K562 (cell line): ENCODE data around the gene WFDC12. TPM values are rescaled to one million over a fixed set of nuclear protein-coding genes. Genes with fewer than 3 reads are reported as not detected.

Experiments
- ATAC-seq: fragments of 200-7000 bp; cut with Tn5 transposase; 3 replicates; pipeline ENCODE4 v1.9.1; 2020; ENCODE audit warnings: moderate library complexity
- BruUV-seq: library from RNA; stranded (reverse); fragments of 400-500 nt; replicated peaks from 2 replicates; lab custom pipeline; 2021; lab: Mats Ljungman, UMichigan
- CTCF ChIA-PET: fragments of 300-600 bp; formaldehyde crosslinking; extraction: SDS; loops from one replicate; lab custom pipeline; 2021; ENCODE audit warnings: low intra/inter-chr PET ratio; lab: Yijun Ruan, JAX
- POLR2A ChIA-PET: fragments of 300-600, 350-650 bp; sonication (Branson Sonifier 250); formaldehyde crosslinking; extraction: SDS; loops from one replicate; lab custom pipeline; 2021; ENCODE audit warnings: antibody characterized with exemption, inconsistent platforms; lab: Yijun Ruan, JAX
- DNase-seq, 4 experiments: peaks; one replicate each; pipeline versions ENCODE4 v3.0.0 to v3.0.0-alpha.2; 2011 to 2018; ENCODE audit warnings: low spot score in 3 of 4, mixed read lengths in 3 of 4; ENCODE audit errors: extremely low read depth in 1 of 4
- FAIRE-seq: peaks from 2 replicates; lab custom pipeline; 2011; peaks lifted over from hg19 to GRCh38; lab: Jason Lieb, UNC
- H2AFZ ChIP-seq: 2 replicates; pipeline ENCODE4 v1.6.0; 2011; ENCODE audit warnings: low read depth, low read length, control low read depth, inconsistent platforms
- H3K27ac ChIP-seq: fragments of 200-600 bp; 3 replicates; pipeline ENCODE4 v1.8.0; 2011; ENCODE audit warnings: low read depth, mild to moderate bottlenecking, control low read depth, inconsistent platforms, low read length, moderate library complexity, mixed read lengths; ENCODE audit errors: extremely low read depth
- H3K27me3 ChIP-seq, 2 experiments: fragments of 300-600 bp in 1 of 2; 2 replicates in 1 of 2; 3 replicates in 1 of 2; pipeline versions ENCODE4 v1.6.0 to v1.8.0; 2011; ENCODE audit warnings: inconsistent platforms in 2 of 2, low read length in 2 of 2, mild to moderate bottlenecking in 1 of 2, mixed read lengths in 1 of 2, moderate library complexity in 1 of 2; ENCODE audit not compliant: control insufficient read depth in 2 of 2, insufficient read depth in 2 of 2
- H3K36me3 ChIP-seq: fragments of 300-600 bp; 3 replicates; pipeline ENCODE4 v1.8.0; 2011; ENCODE audit warnings: mild to moderate bottlenecking, low read length, inconsistent platforms; ENCODE audit not compliant: control insufficient read depth, insufficient read depth
- H3K4me1 ChIP-seq, 2 experiments: fragments of 200-600 bp in 1 of 2; replicated peaks in 1 of 2; 2 replicates in 1 of 2; 3 replicates in 1 of 2; pipeline versions ENCODE4 v1.5.1 to v1.8.0; 2011; ENCODE audit warnings: inconsistent platforms in 2 of 2, low read length in 2 of 2, mild to moderate bottlenecking in 1 of 2, mixed read lengths in 1 of 2, moderate library complexity in 1 of 2; ENCODE audit not compliant: control insufficient read depth in 2 of 2, insufficient read depth in 2 of 2
- H3K4me2 ChIP-seq: 2 replicates; pipeline ENCODE4 v1.6.1; 2011; ENCODE audit warnings: low read length, control low read depth, inconsistent platforms, mixed read lengths; ENCODE audit not compliant: insufficient read depth
- H3K4me3 ChIP-seq: fragments of 200-600 bp; sonication (generic), shearing (Covaris generic); 2 replicates; pipeline ENCODE4 v1.5.1; 2016; ENCODE audit warnings: control low read depth, inconsistent platforms
- H3K79me2 ChIP-seq: fragments of 200-600 bp; 3 replicates; pipeline ENCODE4 v1.8.0; 2011; ENCODE audit warnings: low read length, inconsistent platforms; ENCODE audit not compliant: control insufficient read depth, insufficient read depth
- H3K9ac ChIP-seq, 2 experiments: 2 replicates each; pipeline versions ENCODE4 v1.6.0 to v1.6.1; 2011; ENCODE audit warnings: low read depth in 2 of 2, low read length in 2 of 2, control low read depth in 1 of 2, inconsistent platforms in 1 of 2, mild to moderate bottlenecking in 1 of 2, mixed read lengths in 1 of 2; ENCODE audit not compliant: insufficient read depth in 1 of 2
- H3K9me1 ChIP-seq: one replicate; pipeline ENCODE4 v1.6.0; 2011; ENCODE audit warnings: inconsistent platforms, mild to moderate bottlenecking, low read length, moderate library complexity; ENCODE audit not compliant: control insufficient read depth, insufficient read depth
- H3K9me3 ChIP-seq: replicated peaks from 2 replicates; pipeline ENCODE4 v1.5.1; 2011; ENCODE audit warnings: low read depth, low read length, inconsistent platforms; ENCODE audit not compliant: control insufficient read depth, insufficient read depth
- H4K20me1 ChIP-seq: replicated peaks from 2 replicates; pipeline ENCODE4 v1.6.1; 2011; ENCODE audit warnings: low read length, inconsistent platforms, mixed read lengths; ENCODE audit not compliant: control insufficient read depth, insufficient read depth
- ERF ChIP-seq: fragments of 450-650 bp; formaldehyde crosslinking; IDR thresholded peaks from 2 replicates; pipeline ENCODE4 v1.4.0; 2020; ENCODE audit warnings: mild to moderate bottlenecking, mixed read lengths
- HDAC3 ChIP-seq: fragments of 450-650 bp; IDR thresholded peaks from 2 replicates; pipeline ENCODE4 v1.6.1; 2018; ENCODE audit warnings: borderline replicate concordance, mild to moderate bottlenecking, moderate library complexity; ENCODE audit not compliant: partially characterized antibody
- STAT5A ChIP-seq: IDR thresholded peaks from 2 replicates; pipeline ENCODE4 v1.6.1; 2012; ENCODE audit warnings: low read length, inconsistent platforms, borderline replicate concordance
- TCF3 ChIP-seq: sonication (generic); formaldehyde crosslinking; IDR thresholded peaks from 2 replicates; pipeline ENCODE4 v1.4.0; 2020; ENCODE audit warnings: mild to moderate bottlenecking, missing genetic modification reagents
- ZBTB1 ChIP-seq: sonication (generic); formaldehyde crosslinking; IDR thresholded peaks from 2 replicates; pipeline ENCODE4 v1.8.1; 2023; ENCODE audit warnings: missing genetic modification reagents, low read depth, mild to moderate bottlenecking, borderline replicate concordance
- ZNF197 ChIP-seq: fragments of 200-800 bp; sonication (Bioruptor generic); IDR thresholded peaks from 2 replicates; pipeline ENCODE4 v1.6.1; 2016; ENCODE audit warnings: low read depth, missing genetic modification characterization, missing compliant biosample characterization
- ZNF583 ChIP-seq: fragments of 250-450 bp; sonication (Bioruptor Pico); IDR thresholded peaks from 2 replicates; pipeline ENCODE4 v1.4.0; 2020
- ZNF830 ChIP-seq: fragments of 250-450 bp; sonication (Bioruptor Pico); IDR thresholded peaks from 2 replicates; pipeline ENCODE4 v1.5.0; 2021; ENCODE audit warnings: mild to moderate bottlenecking
- WGBS: fragments of 100-300 bp; shearing (Covaris generic); methylation state at CpG from one replicate; pipeline ENCODE4 v1.1.6; 2016; ENCODE audit warnings: low coverage, mixed read lengths; ENCODE audit not compliant: insufficient coverage; ENCODE audit errors: missing lambda C conversion rate; 5-methylcytosine and 5-hydroxymethylcytosine counted together
- in situ Hi-C: fragments of 300-500 bp; cut with MboI; formaldehyde crosslinking; loops from 4 replicates; pipeline ENCODE4 v1.15.0; 2018; ENCODE audit warnings: inconsistent platforms, mixed read lengths
- intact Hi-C: fragments of 100-400 bp; cut with micrococcal nuclease; formaldehyde crosslinking; loops from 2 replicates; pipeline ENCODE4 v1.14.2; 2022
- polyA plus RNA-seq, 8 experiments: library from polyadenylated mRNA; depleted of rRNA in 4 of 8; stranded (reverse) in 5 of 8; unstranded in 3 of 8; fragments of >200 nt; fragmentation: Nextera tagmentation in 2 of 8; fragmentation: Illumina TruSeq in 1 of 8; extraction: Ambion mirVana in 2 of 8; extraction: Trizol in 1 of 8; gene quantifications; 2 replicates each; pipeline versions ENCODE4 v1.2.1 to v1.2.3, GENCODE V29; 2011 to 2014; ENCODE audit warnings: inconsistent platforms in 1 of 8, missing spikeins in 1 of 8
- total RNA-seq, 7 experiments: library from RNA; depleted of rRNA in 6 of 7; stranded (reverse); fragments of >200 nt in 6 of 7; fragmentation: Illumina TruSeq in 2 of 7; extraction: Trizol in 2 of 7; gene quantifications; 2 replicates each; pipeline versions ENCODE4 v1.2.1 to v1.2.3, GENCODE V29; 2011 to 2021; ENCODE audit warnings: low replicate concordance in 1 of 7
- TF ChIP-seq, protein P1 (sequence below), 2 experiments: fragments of 450-650 bp; IDR thresholded peaks; 2 replicates each; pipeline ENCODE4 v1.6.1; 2016; ENCODE audit warnings: mild to moderate bottlenecking in 2 of 2, borderline replicate concordance in 1 of 2, low read depth in 1 of 2, moderate library complexity in 1 of 2

WFDC12 gene
- total and polyA plus RNA-seq, 9 of the 15 experiments (the other 6 are each of a cell fraction or from before 2014, with no cell fraction given) = not detected

DNA sequence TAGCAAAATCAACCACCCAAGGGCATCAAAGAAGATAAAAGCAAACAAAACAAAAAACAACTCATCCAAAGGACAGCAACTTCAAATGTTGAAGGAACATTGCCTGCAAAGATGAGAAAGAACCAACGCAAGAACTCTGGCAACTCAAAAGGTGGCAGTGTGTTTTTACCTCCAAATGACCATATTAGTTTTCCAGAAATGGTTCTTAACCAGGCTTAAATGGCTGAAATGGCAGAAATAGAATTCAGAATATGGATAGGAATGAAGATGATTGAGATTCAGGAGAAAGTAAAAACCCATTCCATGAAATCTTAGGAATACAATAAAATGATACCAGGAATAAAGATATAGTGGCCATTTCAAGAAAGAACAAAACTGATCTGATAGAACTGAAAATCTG, 40.6 kb upstream of the WFDC12 start (continued):
- TF ChIP-seq TCF3 (CRISPR knock-in tag) = no peak
- TF ChIP-seq, all 486 proteins: peak for 0

DNA sequence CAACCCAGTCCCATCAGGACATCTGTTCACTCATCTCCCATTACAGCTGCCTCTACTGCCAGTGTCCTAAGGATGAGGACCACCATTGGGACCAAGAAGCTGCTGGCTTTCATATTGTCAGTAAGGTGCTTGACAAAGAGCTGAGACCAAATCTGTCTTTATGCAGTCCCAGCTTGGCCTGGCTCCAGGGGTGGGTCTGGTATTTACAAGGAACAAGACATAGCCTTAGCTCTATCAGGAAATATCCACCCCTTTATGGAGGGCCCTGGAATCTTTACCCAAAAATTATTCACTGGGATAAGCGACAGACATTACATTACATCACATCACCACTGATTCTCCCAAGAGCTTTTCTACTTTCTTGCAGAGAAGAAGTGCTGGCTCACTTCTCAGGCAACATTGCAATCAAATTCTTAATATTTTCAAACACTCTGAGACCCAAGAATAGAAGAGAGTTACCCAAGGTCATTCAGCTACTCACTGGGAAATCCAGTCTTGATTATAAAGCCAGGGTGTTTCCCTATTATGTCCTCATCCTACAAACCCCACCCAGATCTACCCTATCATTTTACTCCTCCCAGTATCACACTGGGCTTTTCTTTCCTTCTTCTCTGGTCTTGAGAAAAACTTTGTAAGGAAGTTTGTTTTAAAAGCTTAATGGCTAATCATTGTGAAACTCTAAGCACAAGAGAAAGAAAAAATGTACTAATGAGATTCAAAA, 39.0 kb upstream of the WFDC12 start:
- Histone ChIP-seq H3K4me2 (no peak overlapping the region), H3K27ac (no peak overlapping the region), H3K27me3 (no peaks in the 10 kb centered on the region), H3K4me1 (no peaks in the 10 kb centered on the region), H3K9me1 (no peaks in the 10 kb centered on the region), H3K4me3 (no peak overlapping the region), H3K9me3 (no peaks in the 10 kb centered on the region), H3K36me3 (no peaks in the 10 kb centered on the region), H3K79me2 (no peaks in the 10 kb centered on the region), H3K9ac (no peak overlapping the region), H2AFZ (no peak overlapping the region), H4K20me1 (no peaks in the 10 kb centered on the region)
- DNase-seq = no peak
- no peak for ATAC-seq
- no peak for FAIRE-seq
- CTCF ChIA-PET = no interaction called here
- no TSS peak for BruUV-seq
- in situ Hi-C loops = no loop called here
- POLR2A ChIA-PET = interaction anchor here (0.6 to 1.1 kb wide), 2 partner anchors 53 to 792 kb away, joined by 3 to 4 read pairs; no protein-coding TSS in a partner anchor
- WGBS = 0% methylated on average over 1 of the region's 1 CpG
- intact Hi-C loops = no loop called here
- TF ChIP-seq ZNF830 (no peak), ERF (no peak), ZNF197 (CRISPR knock-in tag) (no peak), HDAC3 (no peak), STAT5A (no peak), ZBTB1 (CRISPR knock-in tag) (no peak), ZNF583 (CRISPR knock-in tag) (no peak)
- TF ChIP-seq, protein P1, sequence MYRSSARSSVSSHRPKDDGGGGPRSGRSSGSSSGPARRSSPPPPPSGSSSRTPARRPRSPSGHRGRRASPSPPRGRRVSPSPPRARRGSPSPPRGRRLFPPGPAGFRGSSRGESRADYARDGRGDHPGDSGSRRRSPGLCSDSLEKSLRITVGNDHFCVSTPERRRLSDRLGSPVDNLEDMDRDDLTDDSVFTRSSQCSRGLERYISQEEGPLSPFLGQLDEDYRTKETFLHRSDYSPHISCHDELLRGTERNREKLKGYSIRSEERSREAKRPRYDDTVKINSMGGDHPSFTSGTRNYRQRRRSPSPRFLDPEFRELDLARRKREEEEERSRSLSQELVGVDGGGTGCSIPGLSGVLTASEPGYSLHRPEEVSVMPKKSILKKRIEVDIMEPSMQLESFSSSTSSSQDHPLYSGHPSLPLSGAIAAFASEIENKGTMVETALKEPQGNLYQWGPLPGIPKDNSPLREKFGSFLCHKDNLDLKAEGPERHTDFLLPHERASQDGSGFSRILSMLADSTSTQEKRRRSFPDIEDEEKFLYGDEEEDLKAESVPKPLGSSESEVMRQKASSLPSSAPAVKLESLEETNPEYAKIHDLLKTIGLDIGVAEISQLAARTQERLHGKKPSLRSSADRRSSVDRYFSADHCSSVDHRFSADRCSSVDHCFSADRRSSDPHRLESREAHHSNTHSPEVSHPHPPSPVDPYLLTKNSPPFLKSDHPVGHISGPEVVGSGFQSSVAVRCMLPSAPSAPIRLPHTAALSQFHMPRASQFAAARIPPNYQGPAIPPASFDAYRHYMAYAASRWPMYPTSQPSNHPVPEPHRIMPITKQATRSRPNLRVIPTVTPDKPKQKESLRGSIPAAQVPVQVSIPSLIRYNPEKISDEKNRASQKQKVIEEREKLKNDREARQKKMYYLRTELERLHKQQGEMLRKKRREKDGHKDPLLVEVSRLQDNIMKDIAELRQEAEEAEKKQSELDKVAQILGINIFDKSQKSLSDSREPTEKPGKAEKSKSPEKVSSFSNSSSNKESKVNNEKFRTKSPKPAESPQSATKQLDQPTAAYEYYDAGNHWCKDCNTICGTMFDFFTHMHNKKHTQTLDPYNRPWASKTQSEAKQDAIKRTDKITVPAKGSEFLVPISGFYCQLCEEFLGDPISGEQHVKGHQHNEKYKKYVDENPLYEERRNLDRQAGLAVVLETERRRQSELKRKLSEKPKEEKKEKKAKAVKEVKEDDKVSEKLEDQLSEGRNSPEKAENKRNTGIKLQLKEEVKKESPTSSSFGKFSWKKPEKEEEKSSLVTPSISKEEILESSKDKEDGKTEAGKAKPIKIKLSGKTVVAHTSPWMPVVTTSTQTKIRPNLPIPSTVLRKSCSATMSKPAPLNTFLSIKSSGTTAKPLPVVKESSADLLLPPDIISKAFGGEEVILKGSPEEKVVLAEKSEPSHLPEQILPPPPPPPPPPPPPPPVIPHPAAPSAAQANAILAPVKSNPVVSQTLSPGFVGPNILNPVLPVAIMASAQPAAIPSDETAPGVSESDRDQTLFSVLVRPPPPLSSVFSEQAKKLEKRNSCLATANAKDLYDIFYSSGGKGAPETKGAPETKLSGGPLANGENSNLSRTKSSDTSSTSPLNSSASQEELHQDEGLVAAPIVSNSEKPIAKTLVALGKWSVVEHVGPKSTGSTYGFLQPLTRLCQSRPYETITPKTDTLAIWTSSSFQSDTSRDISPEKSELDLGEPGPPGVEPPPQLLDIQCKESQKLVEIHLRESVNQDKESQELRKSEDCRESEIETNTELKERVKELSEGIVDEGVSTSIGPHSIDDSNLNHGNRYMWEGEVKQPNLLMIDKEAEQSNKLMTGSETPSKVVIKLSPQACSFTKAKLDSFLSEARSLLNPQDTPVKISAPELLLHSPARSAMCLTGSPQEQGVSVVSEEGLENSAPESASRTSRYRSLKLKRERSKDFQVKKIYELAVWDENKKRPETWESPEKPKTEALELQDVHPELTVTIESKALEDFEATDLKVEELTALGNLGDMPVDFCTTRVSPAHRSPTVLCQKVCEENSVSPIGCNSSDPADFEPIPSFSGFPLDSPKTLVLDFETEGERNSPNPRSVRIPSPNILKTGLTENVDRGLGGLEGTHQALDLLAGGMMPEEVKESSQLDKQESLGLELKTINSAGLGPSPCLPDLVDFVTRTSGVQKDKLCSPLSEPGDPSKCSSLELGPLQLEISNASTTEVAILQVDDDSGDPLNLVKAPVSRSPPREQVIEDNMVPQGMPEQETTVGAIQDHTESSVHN (IDR thresholded peaks at IDR 0.05; ENCODE audit: borderline replicate concordance in 1 of 2, low read depth in 1 of 2) = no peak
